Left renal pelvis (tissue), 4 donors: ENCODE measurements around the gene VTCN1. TPM values are rescaled to one million over a fixed set of nuclear protein-coding genes. Genes with fewer than 3 reads are reported as not detected.
A peak's percentile ranks its signal among the peaks of the same experiment; 100 is the strongest.
"Not testable (repeated sequence)": the region's sequence is repeated elsewhere in the genome, so short reads cannot be mapped to it uniquely, and the experiment has no call there.

ENCODE experiments used
- DNase-seq, 4 donors: peaks; one replicate each; pipeline ENCODE4 v3.0.0-alpha.2; 2013; ENCODE audit warnings: low read depth in 4 of 4, low spot score in 3 of 4
- polyA plus RNA-seq, 4 donors: library from polyadenylated mRNA; unstranded; fragments of 120-200 nt; gene quantifications; one replicate each; pipeline ENCODE4 v1.2.1, GENCODE V29; 2013; ENCODE audit not compliant: insufficient read length in 4 of 4

VTCN1 gene, protein sequence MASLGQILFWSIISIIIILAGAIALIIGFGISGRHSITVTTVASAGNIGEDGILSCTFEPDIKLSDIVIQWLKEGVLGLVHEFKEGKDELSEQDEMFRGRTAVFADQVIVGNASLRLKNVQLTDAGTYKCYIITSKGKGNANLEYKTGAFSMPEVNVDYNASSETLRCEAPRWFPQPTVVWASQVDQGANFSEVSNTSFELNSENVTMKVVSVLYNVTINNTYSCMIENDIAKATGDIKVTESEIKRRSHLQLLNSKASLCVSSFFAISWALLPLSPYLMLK
- polyA plus RNA-seq = 10 to 100 TPM in 3 of 4 donors, 1 to 10 TPM in 1; 1.8 to 28.5 (median 16.0) TPM

DNA sequence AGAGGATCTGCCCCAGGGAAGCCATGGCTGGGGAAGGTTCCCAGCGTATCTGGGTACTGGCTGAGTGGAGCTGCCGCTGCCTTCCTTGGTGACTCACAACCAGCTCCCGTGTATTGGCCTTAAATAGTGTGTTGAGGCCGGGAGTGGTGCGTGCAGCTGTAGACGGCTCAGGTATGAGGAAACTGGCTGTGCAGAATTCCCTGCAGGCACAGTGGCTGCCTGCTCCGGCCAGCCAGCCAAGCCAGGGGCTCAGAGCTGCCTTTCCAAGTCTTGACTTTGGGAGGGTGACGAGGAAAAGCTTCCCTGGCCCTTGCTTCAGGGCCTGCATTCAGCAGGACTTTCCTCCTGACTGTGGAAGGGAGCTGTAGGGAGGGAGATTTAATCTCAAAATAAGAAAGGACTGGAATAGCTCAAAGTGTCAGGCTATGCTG lies at the start of gene VTCN1:
Gene VTCN1 (minus strand): TSS at position 97 of the 431 bp plus-strand sequence. CDS start 72 bp downstream, at position 25.
- no peak for DNase-seq

- DNase-seq = no peak
These were observed 48.1 kb upstream of the VTCN1 start for GRCh38 chr1:117258791-117259190.

GRCh38 chr1:117258075-117258474 lies 47.3 kb upstream of the VTCN1 start:
- DNase-seq = not testable (repeated sequence)

DNA sequence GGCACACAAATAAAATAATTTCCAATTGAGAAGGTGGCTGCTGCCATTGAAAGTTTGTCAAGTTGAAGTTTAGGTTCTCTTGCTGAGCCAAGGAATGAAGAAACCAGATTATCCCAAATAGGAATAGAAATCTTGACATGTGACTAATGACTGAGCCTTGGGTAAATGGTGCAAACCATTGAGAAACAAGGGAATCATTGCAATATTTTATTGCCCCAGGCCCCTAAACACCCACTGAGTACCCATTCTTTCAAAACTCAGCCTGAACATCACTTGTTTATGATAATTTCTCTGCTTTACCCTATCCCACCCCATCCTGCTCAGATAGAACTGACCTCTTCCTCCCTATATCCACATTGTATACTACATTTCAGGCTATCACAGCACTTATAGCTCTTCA lies 46.6 kb upstream of the VTCN1 start:
- no peak for DNase-seq

DNA sequence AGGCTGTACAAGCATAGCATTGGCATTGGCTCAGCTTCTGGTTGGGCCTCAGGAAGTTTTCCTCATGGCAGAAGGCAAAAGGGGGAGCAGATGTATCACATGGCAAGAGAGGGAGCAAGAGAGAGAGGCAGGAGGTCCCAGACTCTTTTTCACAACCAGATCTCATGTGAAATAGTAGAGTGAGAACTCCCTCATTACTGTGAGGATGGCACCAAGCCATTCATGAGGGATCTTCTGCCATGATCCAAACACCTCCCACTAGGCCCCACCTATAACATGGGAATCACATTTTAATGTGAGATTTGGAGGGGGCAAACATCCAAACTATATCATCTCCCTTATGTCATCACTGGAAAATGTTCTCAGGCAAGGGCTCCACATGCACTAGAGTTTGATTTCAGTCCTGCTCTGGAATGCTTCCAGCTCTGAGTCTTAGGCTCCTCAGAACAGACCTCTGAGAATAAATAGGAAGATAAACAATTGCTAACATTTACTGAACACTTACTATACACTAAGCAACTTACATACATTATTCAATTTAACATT lies 39.4 kb upstream of the VTCN1 start:
- no peak for DNase-seq

DNA sequence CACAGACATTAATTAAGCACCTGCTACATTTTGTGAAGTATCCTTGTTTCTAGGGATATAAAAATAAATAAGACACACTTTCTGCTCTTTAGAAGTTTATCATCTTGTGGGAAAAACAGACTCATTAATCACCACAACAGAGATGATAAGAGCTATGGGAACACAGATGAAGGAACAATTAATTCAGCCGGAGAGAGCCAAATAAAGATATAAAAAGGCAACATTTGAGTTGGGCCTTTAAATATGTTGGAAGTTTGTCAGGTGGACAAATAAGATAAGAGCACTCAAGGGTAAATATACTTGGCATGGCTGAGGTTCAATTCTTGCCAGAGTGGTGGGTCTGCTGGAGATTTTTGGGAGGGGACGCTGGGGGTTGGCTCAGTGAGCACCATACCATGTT lies 34.2 kb upstream of the VTCN1 start:
- no peak for DNase-seq

- no peak for DNase-seq
These were observed 33.6 kb upstream of the VTCN1 start for GRCh38 chr1:117244306-117244705.

DNA sequence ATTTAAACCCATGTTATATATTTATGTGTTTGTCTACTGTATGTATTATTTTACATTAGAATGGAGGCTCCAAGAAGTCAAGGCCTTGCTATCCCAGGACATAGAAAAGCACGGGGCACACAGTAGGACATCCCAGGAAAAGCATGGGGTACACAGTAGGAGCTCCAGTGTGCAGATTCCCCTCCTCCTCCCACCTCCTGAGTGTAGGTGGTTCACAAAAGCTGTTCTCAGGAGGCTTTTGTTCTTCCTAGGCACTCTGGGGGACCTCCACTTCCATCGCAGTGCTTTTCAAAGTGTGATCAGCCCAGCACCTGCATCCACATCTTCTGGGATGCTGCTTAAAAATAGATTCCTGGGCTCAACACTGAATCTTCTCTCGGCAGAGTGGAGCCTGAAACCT lies 30.8 kb upstream of the VTCN1 start:
- DNase-seq = no peak

DNA sequence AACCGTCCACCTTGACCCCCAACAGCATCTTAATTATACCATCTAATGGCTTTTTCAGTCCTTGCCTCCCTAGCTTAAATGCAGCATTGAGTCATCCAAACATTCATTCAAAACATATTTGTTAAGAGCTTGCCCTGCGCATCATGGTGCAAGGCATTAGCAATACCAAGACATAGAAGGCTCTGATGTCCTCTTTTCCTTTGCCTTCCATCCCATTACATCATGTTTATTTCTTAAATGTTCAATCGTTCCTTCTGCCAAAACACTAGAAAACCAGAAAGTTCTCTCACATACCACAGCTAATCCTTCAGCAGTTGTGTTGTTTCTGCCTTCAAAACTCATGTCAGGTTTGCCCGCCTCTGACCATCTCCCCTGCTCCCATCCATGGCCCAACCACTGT lies 29.8 kb upstream of the VTCN1 start:
- no peak for DNase-seq

- no peak for DNase-seq
These were observed 28.7 kb upstream of the VTCN1 start for GRCh38 chr1:117239467-117239866.

- DNase-seq = peak in 1 of 4 donors; percentile 14
These were observed 27.1 kb upstream of the VTCN1 start for GRCh38 chr1:117237726-117238381.

- no peak for DNase-seq
These were observed 25.2 kb upstream of the VTCN1 start for GRCh38 chr1:117235863-117236465.

GRCh38 chr1:117232531-117232930 lies 21.8 kb upstream of the VTCN1 start:
- DNase-seq = peak in 1 of 4 donors; percentile 15

DNA sequence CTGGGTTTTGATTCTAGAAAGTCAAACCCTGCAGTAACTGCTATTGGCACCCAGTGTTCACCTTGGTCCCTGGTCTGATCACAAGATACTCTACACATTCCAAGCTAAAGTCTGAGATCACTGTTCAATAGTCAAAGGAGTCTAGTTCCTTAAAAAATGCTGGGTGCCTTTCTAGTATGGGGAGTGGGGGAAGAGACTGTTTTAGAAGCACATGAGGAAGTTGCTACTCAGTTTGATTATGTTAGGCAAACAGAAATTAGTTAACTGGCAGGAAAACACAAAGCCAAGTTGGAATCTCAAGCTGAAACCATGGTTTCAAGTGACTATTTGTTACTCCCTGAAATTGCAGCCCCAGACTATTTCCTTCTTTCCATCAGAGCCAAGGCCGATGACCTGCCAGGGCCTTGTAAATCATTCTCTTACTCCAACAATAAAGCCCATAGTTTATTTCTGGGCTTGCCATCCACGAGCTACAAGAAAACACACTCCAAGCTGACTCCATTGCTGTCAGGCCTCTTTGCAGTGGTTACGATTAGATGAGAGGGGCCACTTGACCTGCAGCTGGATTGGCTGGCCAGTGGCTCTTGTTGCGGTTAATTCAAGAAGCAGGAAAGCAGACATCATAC lies 21.1 kb upstream of the VTCN1 start:
- DNase-seq = peak in 3 of 4 donors; percentile 46 to 60 (median 53)

DNA sequence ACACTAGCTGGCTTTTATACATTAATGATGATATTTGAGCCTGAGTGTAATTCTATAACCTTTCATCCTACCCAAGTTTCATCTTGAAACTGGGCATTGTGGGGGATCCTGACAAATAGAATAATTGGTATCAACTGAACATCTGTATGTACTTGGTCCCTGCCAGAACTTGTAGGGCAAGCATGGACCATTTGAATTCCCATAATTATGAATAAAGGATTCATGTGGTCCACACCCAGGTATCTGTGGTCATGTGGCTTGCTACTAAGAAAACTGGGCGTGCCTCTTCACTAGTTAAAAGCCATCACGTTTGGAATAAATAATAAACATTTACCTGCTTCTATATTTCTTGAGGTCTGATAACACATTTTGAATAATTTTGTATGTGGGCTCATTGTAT lies 20.6 kb upstream of the VTCN1 start:
- DNase-seq = no peak

DNA sequence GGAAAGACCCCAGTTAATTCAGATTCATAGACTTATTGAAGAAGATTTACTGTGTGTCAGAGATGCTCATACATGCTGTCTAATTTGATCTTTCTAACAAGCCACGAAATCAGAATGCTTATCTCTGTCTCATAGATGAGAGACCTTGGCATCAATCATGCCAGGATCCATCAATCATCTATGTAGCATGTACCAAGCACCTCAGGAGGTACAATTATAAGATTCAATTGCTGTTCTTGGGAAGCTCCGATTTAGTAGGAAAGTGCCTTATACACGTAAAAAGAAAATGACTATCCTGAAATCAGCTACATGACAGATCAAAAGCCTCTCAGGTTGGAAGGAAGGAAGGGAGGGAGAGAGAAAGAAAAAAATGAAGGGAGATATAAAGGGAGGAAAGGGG lies 18.5 kb upstream of the VTCN1 start:
- no peak for DNase-seq

DNA sequence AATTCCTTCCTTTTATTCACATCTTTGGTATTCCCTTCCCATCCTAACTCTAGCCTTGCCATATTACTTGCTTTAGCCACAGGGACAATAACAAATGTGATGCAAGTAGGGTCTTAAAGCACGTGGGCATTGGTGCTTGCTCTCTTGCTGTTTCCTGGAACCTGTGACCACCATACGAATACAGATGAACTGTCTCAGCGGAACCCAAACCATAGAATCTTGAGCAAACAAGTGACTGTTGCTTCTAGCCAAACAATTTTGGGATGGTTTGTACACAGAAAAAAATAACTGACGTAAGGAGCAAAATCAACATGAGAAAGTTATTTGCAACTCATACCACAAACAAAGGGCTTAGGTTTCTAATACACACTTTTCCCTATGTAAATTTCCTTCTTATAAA lies 15.2 kb upstream of the VTCN1 start:
- DNase-seq = no peak

DNA sequence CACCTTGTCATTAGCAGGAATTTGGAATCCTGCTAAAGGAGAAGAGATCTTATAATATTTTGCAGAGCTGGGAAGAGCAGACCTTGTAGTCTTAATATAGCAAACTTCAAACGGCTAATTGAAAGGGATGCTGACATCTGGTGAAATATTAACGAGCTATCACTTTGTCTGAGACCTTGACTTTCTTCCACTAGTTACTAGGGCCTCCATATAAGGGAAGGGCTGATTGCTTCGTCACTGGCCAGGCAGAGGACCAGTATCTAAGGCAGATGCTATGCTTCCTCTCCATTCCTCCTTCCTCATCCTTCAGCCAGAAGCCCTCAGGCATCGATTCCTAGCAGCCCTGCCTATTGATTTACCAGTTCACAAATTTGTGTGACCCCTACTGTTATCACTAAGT lies 6.0 kb upstream of the VTCN1 start:
- no peak for DNase-seq

DNA sequence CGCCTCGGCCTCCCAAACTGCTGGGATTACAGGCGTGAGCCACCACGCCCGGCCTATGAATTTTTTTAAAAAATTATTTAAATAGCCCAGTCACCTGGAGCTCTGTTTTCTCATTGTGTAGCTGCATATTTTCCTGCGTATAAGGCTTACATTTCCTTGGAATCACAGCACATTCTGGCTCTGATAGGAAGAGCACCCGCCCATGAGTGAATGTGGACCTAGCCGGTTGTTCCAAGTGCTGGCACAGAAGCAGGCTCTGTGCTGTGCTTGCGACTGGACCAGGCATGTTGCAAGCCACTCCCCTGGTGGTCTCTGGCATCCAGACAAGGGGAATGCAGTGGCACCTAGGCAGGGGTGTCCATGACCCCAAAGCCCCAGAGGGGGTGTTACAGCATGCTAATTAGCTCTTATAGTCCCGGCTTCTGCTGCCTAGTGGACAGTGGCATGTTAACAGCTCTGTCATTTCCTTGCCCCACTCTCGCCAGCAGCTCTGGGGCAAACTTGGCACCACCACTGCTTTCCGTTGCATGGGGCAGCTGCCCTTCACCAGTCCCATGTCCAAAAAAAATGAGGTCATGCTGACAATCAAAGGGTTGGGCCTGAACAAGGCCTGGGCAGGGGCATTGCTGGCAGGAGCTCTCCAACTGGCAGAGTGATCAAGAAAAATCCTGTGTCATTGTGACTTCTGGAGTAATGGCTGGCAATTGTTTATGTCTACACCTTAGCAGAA lies 5.2 kb upstream of the VTCN1 start:
- DNase-seq = no peak

GRCh38 chr1:117215019-117215418 lies 4.3 kb upstream of the VTCN1 start:
- DNase-seq = no peak
